Measurements from ENCODE around the gene LRRC43. TPM values are rescaled to one million over a fixed set of nuclear protein-coding genes. Genes with fewer than 3 reads are reported as not detected.
"Not testable (repeated sequence)": the region's sequence is repeated elsewhere in the genome, so short reads cannot be mapped to it uniquely, and the experiment has no call there.

LRRC43 gene
- total RNA-seq, 4 donors from 2014 or later, result 2.4 to 3.3 TPM; not detected in 2

GRCh38 chr12:122171399-122171798 is 11.5 kb upstream of the LRRC43 start:
- no peak overlapping the region for H3K4me3 ChIP-seq
- intact Hi-C loops (cut with DNase I; ENCODE audit: low total_unique reads), result no loop called here
- no peaks in the 10 kb centered on the region for H3K4me1 ChIP-seq
- no peak overlapping the region for H3K27ac ChIP-seq
- no peak for DNase-seq
- no peak for TF ChIP-seq CTCF (IDR thresholded peaks at IDR 0.05)
- no peak for TF ChIP-seq POLR2A (IDR thresholded peaks at IDR 0.05)
- H3K9me3 ChIP-seq, result no peaks in the 10 kb centered on the region
- H3K36me3 ChIP-seq, result no peaks in the 10 kb centered on the region
- H3K27me3 ChIP-seq, result no peaks in the 10 kb centered on the region

GRCh38 chr12:122172262-122172939 is 10.5 kb upstream of the LRRC43 start:
- no peaks in the 10 kb centered on the region for H3K9me3 ChIP-seq
- intact Hi-C loops (cut with DNase I; ENCODE audit: low total_unique reads), result no loop called here
- no peaks in the 10 kb centered on the region for H3K36me3 ChIP-seq
- H3K27me3 ChIP-seq, result no peaks in the 10 kb centered on the region
- no peak for DNase-seq
- H3K4me1 ChIP-seq, result no peaks in the 10 kb centered on the region
- H3K27ac ChIP-seq, result no peak overlapping the region
- no peak for TF ChIP-seq POLR2A (IDR thresholded peaks at IDR 0.05)
- TF ChIP-seq CTCF (IDR thresholded peaks at IDR 0.05), result no peak
- no peak overlapping the region for H3K4me3 ChIP-seq

GRCh38 chr12:122174155-122174845 is 8.6 kb upstream of the LRRC43 start, which contains the start of gene IL31:
IL31 (minus strand) TSS chr12:122174221; CDS start chr12:122174172, 49 bp downstream.
- H3K27ac ChIP-seq, result no peak within 1 kb of the TSS
- H3K36me3 ChIP-seq, result no peaks in the 10 kb centered on the region
- intact Hi-C loops (cut with DNase I; ENCODE audit: low total_unique reads), result no loop called here
- no peak within 1 kb of the TSS for H3K4me3 ChIP-seq
- no peaks in the 10 kb centered on the region for H3K4me1 ChIP-seq
- no peaks in the 10 kb centered on the region for H3K27me3 ChIP-seq
- no peak for DNase-seq
- H3K9me3 ChIP-seq, result no peaks in the 10 kb centered on the region
- TF ChIP-seq POLR2A (IDR thresholded peaks at IDR 0.05) (no peak), CTCF (IDR thresholded peaks at IDR 0.05) (no peak)

GRCh38 chr12:122176473-122176872 is 6.5 kb upstream of the LRRC43 start:
- H3K27me3 ChIP-seq; intact Hi-C loops (cut with DNase I; ENCODE audit: low total_unique reads); H3K4me3 ChIP-seq; H3K9me3 ChIP-seq; H3K27ac ChIP-seq; H3K4me1 ChIP-seq; H3K36me3 ChIP-seq; DNase-seq: not testable (repeated sequence)

- H3K9me3 ChIP-seq, result no peaks in the 10 kb centered on the region
- no peaks in the 10 kb centered on the region for H3K36me3 ChIP-seq
- no peaks in the 10 kb centered on the region for H3K4me1 ChIP-seq
- no peak overlapping the region for H3K27ac ChIP-seq
- DNase-seq, result no peak
- intact Hi-C loops (cut with DNase I; ENCODE audit: low total_unique reads), result no loop called here
- H3K27me3 ChIP-seq, result no peaks in the 10 kb centered on the region
- TF ChIP-seq POLR2A (IDR thresholded peaks at IDR 0.05) (no peak), CTCF (IDR thresholded peaks at IDR 0.05) (no peak)
- peak overlapping the region in 1 of 2 donors; percentile 34 for H3K4me3 ChIP-seq
Measured at GRCh38 chr12:122183588-122183940, 641 bp downstream of the LRRC43 start.

Data from uterus (tissue), 4 donors.